K562 (cell line): Measurements from ENCODE around the gene ANKZF1. TPM values are rescaled to one million over a fixed set of nuclear protein-coding genes. Genes with fewer than 3 reads are reported as not detected.
A peak's percentile ranks its signal among the peaks of the same experiment; 100 is the strongest.

ENCODE experiments used
- BRD4 ChIP-seq: fragments of 200-600 bp; sonication (generic); IDR thresholded peaks from 2 replicates; pipeline ENCODE4 v1.6.1; 2017; ENCODE audit warnings: inconsistent platforms
- CREB1 ChIP-seq, 2 experiments: sonication (generic) in 1 of 2; formaldehyde crosslinking in 1 of 2; IDR thresholded peaks; 2 replicates each; pipeline versions ENCODE4 v1.6.1 to v1.8.0; 2012 to 2022; ENCODE audit warnings: inconsistent platforms in 1 of 2, mild to moderate bottlenecking in 1 of 2, missing genetic modification reagents in 1 of 2, moderate library complexity in 1 of 2
- EP400 ChIP-seq: fragments of 450-650 bp; IDR thresholded peaks from 2 replicates; pipeline ENCODE4 v1.6.1; 2017; ENCODE audit warnings: antibody characterized with exemption, mild to moderate bottlenecking, moderate library complexity
- MYC ChIP-seq, 2 experiments: fragments of 250-450 bp in 1 of 2; sonication (Bioruptor Pico) in 1 of 2; IDR thresholded peaks; 2 replicates each; pipeline versions ENCODE4 v1.5.1 to v1.6.1; 2012 to 2021; ENCODE audit warnings: low read depth in 2 of 2, borderline replicate concordance in 1 of 2, improper control_type of control experiment in 1 of 2, low read length in 1 of 2, mild to moderate bottlenecking in 1 of 2, moderate library complexity in 1 of 2
- PHF8 ChIP-seq: fragments of 200-600 bp; sonication (generic); IDR thresholded peaks from 2 replicates; pipeline ENCODE4 v1.6.1; 2012; ENCODE audit warnings: mixed run types, mild to moderate bottlenecking, inconsistent platforms, low read length, moderate library complexity, borderline replicate concordance
- PML ChIP-seq: IDR thresholded peaks from 2 replicates; pipeline ENCODE4 v1.6.1; 2012; ENCODE audit warnings: low read length, inconsistent platforms
- POLR2H ChIP-seq: IDR thresholded peaks from 2 replicates; pipeline ENCODE4 v1.6.1; 2016; ENCODE audit warnings: missing genetic modification characterization, low read depth, mild to moderate bottlenecking, control low read depth, missing compliant biosample characterization, moderate library complexity
- PTTG1 ChIP-seq: fragments of 450-650 bp; IDR thresholded peaks from 2 replicates; pipeline ENCODE4 v1.6.1; 2016; ENCODE audit warnings: low read depth, mild to moderate bottlenecking, missing genetic modification characterization, missing compliant biosample characterization
- TBP ChIP-seq: optimal IDR thresholded peaks from 2 replicates; pipeline ENCODE3; 2011; ENCODE audit warnings: low read depth, low read length, improper control_type of control experiment
- ZNF24 ChIP-seq: fragments of 450-650 bp; IDR thresholded peaks from 2 replicates; pipeline ENCODE4 v1.6.1; 2016
- ZNF263 ChIP-seq: sonication (generic); formaldehyde crosslinking; IDR thresholded peaks from 2 replicates; pipeline ENCODE4 v1.8.0; 2022; ENCODE audit warnings: mild to moderate bottlenecking, missing genetic modification reagents, borderline replicate concordance
- ZNF696 ChIP-seq: fragments of 250-450 bp; sonication (Bioruptor Pico); conservative IDR thresholded peaks from 2 replicates; pipeline ENCODE4 v1.4.0; 2020; ENCODE audit warnings: mild to moderate bottlenecking, moderate library complexity
- polyA plus RNA-seq, 8 experiments: library from polyadenylated mRNA; depleted of rRNA in 4 of 8; stranded (reverse) in 5 of 8; unstranded in 3 of 8; fragments of >200 nt; fragmentation: Nextera tagmentation in 2 of 8; fragmentation: Illumina TruSeq in 1 of 8; extraction: Ambion mirVana in 2 of 8; extraction: Trizol in 1 of 8; gene quantifications; 2 replicates each; pipeline versions ENCODE4 v1.2.1 to v1.2.3, GENCODE V29; 2011 to 2014; ENCODE audit warnings: inconsistent platforms in 1 of 8, missing spikeins in 1 of 8
- total RNA-seq, 7 experiments: library from RNA; depleted of rRNA in 6 of 7; stranded (reverse); fragments of >200 nt in 6 of 7; fragmentation: Illumina TruSeq in 2 of 7; extraction: Trizol in 2 of 7; gene quantifications; 2 replicates each; pipeline versions ENCODE4 v1.2.1 to v1.2.3, GENCODE V29; 2011 to 2021; ENCODE audit warnings: low replicate concordance in 1 of 7
- TF ChIP-seq, protein P1 (sequence below), 2 experiments: fragments of 450-650 bp; IDR thresholded peaks; 2 replicates each; pipeline ENCODE4 v1.6.1; 2016
- TF ChIP-seq, protein P2 (sequence below): fragments of 450-650 bp; IDR thresholded peaks from 2 replicates; pipeline ENCODE4 v1.6.1; 2016; ENCODE audit warnings: missing biosample characterization, missing genetic modification characterization
- TF ChIP-seq, protein P3 (sequence below): fragments of 250-450 bp; sonication (Bioruptor Pico); IDR thresholded peaks from 2 replicates; pipeline ENCODE4 v1.4.0; 2020
- TF ChIP-seq, protein P4 (sequence below), 2 experiments: fragments of 450-650 bp; conservative IDR thresholded peaks; 2 replicates each; pipeline ENCODE4 v1.6.1; 2017; ENCODE audit warnings: mild to moderate bottlenecking in 2 of 2, moderate library complexity in 2 of 2

The ANKZF1 gene
- total and polyA plus RNA-seq, 9 of the 15 experiments (the other 6 are each of a cell fraction or from before 2014, with no cell fraction given): 3.1 to 60.6 (median 31.0) TPM

DNA sequence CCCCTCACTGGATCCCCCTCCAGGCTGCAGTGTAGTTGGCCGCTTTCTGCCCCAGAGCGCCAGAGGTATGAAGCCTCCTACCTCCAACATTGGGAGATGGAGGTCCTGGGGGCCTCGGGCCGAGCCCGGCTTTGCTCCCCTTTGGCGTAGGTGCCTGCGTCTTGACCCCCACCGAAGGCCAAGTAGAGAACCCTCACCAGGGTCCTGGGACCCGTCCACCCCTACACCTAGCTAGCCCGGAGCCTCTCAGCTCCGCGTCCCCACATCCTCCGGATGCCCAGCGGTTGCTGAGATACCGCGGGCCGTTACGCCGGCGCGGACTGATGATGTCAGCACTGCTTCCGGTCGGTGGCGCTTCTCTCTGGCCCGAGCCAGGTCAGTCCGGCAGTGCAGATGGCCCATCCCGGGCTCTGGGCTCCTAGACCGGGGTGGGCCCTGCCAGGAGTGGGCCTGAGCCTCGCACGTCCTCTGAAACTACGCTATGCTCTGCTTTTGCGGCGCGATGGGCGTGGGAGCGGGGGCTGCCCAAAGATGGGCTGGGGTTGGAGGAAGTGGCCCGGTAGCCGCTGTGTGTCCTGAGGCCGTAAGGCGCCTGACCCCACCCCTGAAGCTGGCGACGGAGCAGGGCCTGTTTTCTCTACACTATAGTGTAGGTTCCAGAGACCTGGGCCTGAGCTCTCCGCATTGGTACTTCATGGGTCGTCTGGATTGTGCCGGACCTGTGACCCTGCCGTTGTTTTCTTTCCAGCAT, 15.7 kb downstream of the ANKZF1 start, which contains the start of the genes GLB1L and STK16 (continued):
- TF ChIP-seq POLR2H (tag) (peak; percentile 69), ZNF24 (no peak), PML (peak; percentile 37; the same call in 1 of the 2 replicates), MYC (IDR thresholded peaks at IDR 0.05; ENCODE audit: low read depth, low read length) (peak; percentile 71; the same call in 1 of the 2 replicates), MYC (CRISPR knock-in tag; IDR thresholded peaks at IDR 0.05; ENCODE audit: borderline replicate concordance, low read depth) (no peak), EP400 (peak; percentile 94), CREB1 (IDR thresholded peaks at IDR 0.05) (peak; percentile 93), CREB1 (CRISPR knock-in tag; IDR thresholded peaks at IDR 0.05) (peak; percentile 98), PHF8 (peak; percentile 97), BRD4 (no peak), PTTG1 (tag) (no peak), ZNF263 (CRISPR knock-in tag) (no peak), ZNF696 (no peak), TBP (peak; percentile 68)
- TF ChIP-seq, protein P1, sequence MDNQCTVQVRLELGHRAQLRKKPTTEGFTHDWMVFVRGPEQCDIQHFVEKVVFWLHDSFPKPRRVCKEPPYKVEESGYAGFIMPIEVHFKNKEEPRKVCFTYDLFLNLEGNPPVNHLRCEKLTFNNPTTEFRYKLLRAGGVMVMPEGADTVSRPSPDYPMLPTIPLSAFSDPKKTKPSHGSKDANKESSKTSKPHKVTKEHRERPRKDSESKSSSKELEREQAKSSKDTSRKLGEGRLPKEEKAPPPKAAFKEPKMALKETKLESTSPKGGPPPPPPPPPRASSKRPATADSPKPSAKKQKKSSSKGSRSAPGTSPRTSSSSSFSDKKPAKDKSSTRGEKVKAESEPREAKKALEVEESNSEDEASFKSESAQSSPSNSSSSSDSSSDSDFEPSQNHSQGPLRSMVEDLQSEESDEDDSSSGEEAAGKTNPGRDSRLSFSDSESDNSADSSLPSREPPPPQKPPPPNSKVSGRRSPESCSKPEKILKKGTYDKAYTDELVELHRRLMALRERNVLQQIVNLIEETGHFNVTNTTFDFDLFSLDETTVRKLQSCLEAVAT (IDR thresholded peaks at IDR 0.05): peak in 1 of 2 experiments; percentile 89; a peak in 3 of 4 replicates
- TF ChIP-seq, protein P2, sequence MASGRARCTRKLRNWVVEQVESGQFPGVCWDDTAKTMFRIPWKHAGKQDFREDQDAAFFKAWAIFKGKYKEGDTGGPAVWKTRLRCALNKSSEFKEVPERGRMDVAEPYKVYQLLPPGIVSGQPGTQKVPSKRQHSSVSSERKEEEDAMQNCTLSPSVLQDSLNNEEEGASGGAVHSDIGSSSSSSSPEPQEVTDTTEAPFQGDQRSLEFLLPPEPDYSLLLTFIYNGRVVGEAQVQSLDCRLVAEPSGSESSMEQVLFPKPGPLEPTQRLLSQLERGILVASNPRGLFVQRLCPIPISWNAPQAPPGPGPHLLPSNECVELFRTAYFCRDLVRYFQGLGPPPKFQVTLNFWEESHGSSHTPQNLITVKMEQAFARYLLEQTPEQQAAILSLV (tag): no peak
- TF ChIP-seq, protein P3, sequence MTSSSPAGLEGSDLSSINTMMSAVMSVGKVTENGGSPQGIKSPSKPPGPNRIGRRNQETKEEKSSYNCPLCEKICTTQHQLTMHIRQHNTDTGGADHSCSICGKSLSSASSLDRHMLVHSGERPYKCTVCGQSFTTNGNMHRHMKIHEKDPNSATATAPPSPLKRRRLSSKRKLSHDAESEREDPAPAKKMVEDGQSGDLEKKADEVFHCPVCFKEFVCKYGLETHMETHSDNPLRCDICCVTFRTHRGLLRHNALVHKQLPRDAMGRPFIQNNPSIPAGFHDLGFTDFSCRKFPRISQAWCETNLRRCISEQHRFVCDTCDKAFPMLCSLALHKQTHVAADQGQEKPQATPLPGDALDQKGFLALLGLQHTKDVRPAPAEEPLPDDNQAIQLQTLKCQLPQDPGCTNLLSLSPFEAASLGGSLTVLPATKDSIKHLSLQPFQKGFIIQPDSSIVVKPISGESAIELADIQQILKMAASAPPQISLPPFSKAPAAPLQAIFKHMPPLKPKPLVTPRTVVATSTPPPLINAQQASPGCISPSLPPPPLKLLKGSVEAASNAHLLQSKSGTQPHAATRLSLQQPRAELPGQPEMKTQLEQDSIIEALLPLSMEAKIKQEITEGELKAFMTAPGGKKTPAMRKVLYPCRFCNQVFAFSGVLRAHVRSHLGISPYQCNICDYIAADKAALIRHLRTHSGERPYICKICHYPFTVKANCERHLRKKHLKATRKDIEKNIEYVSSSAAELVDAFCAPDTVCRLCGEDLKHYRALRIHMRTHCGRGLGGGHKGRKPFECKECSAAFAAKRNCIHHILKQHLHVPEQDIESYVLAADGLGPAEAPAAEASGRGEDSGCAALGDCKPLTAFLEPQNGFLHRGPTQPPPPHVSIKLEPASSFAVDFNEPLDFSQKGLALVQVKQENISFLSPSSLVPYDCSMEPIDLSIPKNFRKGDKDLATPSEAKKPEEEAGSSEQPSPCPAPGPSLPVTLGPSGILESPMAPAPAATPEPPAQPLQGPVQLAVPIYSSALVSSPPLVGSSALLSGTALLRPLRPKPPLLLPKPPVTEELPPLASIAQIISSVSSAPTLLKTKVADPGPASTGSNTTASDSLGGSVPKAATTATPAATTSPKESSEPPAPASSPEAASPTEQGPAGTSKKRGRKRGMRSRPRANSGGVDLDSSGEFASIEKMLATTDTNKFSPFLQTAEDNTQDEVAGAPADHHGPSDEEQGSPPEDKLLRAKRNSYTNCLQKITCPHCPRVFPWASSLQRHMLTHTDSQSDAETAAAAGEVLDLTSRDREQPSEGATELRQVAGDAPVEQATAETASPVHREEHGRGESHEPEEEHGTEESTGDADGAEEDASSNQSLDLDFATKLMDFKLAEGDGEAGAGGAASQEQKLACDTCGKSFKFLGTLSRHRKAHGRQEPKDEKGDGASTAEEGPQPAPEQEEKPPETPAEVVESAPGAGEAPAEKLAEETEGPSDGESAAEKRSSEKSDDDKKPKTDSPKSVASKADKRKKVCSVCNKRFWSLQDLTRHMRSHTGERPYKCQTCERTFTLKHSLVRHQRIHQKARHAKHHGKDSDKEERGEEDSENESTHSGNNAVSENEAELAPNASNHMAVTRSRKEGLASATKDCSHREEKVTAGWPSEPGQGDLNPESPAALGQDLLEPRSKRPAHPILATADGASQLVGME (CRISPR knock-in tag): peak; percentile 78
- TF ChIP-seq, protein P4, sequence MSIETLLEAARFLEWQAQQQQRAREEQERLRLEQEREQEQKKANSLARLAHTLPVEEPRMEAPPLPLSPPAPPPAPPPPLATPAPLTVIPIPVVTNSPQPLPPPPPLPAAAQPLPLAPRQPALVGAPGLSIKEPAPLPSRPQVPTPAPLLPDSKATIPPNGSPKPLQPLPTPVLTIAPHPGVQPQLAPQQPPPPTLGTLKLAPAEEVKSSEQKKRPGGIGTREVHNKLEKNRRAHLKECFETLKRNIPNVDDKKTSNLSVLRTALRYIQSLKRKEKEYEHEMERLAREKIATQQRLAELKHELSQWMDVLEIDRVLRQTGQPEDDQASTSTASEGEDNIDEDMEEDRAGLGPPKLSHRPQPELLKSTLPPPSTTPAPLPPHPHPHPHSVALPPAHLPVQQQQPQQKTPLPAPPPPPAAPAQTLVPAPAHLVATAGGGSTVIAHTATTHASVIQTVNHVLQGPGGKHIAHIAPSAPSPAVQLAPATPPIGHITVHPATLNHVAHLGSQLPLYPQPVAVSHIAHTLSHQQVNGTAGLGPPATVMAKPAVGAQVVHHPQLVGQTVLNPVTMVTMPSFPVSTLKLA (conservative IDR thresholded peaks at IDR 0.05): peak; percentile 37 to 81
